H1 (cell line): ENCODE results near the gene CADPS.

Source experiments
- EZH2 ChIP-seq: fragments of 200-600 bp; sonication (generic); IDR thresholded peaks from 2 replicates; pipeline ENCODE4 v1.7.1; 2012; ENCODE audit warnings: low read depth, mild to moderate bottlenecking, moderate library complexity, low read length, inconsistent platforms; ENCODE audit not compliant: severe bottlenecking
- SP2 ChIP-seq: IDR thresholded peaks from 2 replicates; pipeline ENCODE4 v1.6.1; 2012; ENCODE audit warnings: mild to moderate bottlenecking, low read length, inconsistent platforms

- TF ChIP-seq SP2 (no peak), EZH2 (no peak)
These were observed 164.5 kb downstream of the CADPS start for GRCh38 chr3:62710751-62711150.
